PFSK-1 (cell line): Measurements from ENCODE around the gene NAV3.

ENCODE experiments used
- FOXP2 ChIP-seq: optimal IDR thresholded peaks from 2 replicates; pipeline ENCODE3; 2011; ENCODE audit warnings: borderline replicate concordance, control low read depth, inconsistent platforms; ENCODE audit not compliant: insufficient read depth; ENCODE audit errors: extremely low read length, extremely low read depth
- POLR2AphosphoS5 ChIP-seq: IDR thresholded peaks from 2 replicates; pipeline ENCODE4 v1.6.1; 2012; ENCODE audit warnings: low read depth, mild to moderate bottlenecking, control low read depth, low read length, moderate library complexity
- REST ChIP-seq, 2 experiments: IDR thresholded peaks; 2 replicates each; pipeline versions ENCODE4 v1.6.1 to v1.8.0; 2011 to 2012; ENCODE audit warnings: low read depth in 2 of 2, low read length in 2 of 2, control low read depth in 1 of 2, inconsistent platforms in 1 of 2, mild to moderate bottlenecking in 1 of 2, moderate library complexity in 1 of 2; ENCODE audit not compliant: insufficient read depth in 1 of 2
- SIN3A ChIP-seq: IDR thresholded peaks from 2 replicates; pipeline ENCODE4 v1.6.1; 2012; ENCODE audit warnings: mild to moderate bottlenecking, low read length, moderate library complexity, borderline replicate concordance; ENCODE audit not compliant: insufficient read depth
- TAF1 ChIP-seq: IDR thresholded peaks from 2 replicates; pipeline ENCODE4 v1.6.1; 2012; ENCODE audit warnings: low read length, control low read depth, borderline replicate concordance; ENCODE audit not compliant: insufficient read depth

The NAV3 gene

GRCh38 chr12:77963576-77964178, 133.0 kb downstream of the NAV3 start:
- no peak for TF ChIP-seq POLR2AphosphoS5
- no peak for TF ChIP-seq SIN3A
- no peak for TF ChIP-seq TAF1
- TF ChIP-seq FOXP2, result no peak
- no peak for TF ChIP-seq REST (IDR thresholded peaks at IDR 0.05; ENCODE audit: insufficient read depth in 1 of 2, low read depth in 2 of 2, low read length in 2 of 2)

- no peak for TF ChIP-seq FOXP2
- no peak for TF ChIP-seq POLR2AphosphoS5
- TF ChIP-seq TAF1, result no peak
- no peak for TF ChIP-seq SIN3A
- TF ChIP-seq REST (IDR thresholded peaks at IDR 0.05; ENCODE audit: insufficient read depth in 1 of 2, low read depth in 2 of 2, low read length in 2 of 2), result no peak
These were observed 135.1 kb downstream of the NAV3 start for GRCh38 chr12:77965790-77966189.

GRCh38 chr12:77968021-77968420, 137.3 kb downstream of the NAV3 start:
- no peak for TF ChIP-seq REST (IDR thresholded peaks at IDR 0.05; ENCODE audit: insufficient read depth in 1 of 2, low read depth in 2 of 2, low read length in 2 of 2)
- no peak for TF ChIP-seq TAF1
- TF ChIP-seq FOXP2, result no peak
- no peak for TF ChIP-seq SIN3A
- TF ChIP-seq POLR2AphosphoS5, result no peak

GRCh38 chr12:77968571-77968970, 137.9 kb downstream of the NAV3 start:
- no peak for TF ChIP-seq SIN3A
- no peak for TF ChIP-seq TAF1
- TF ChIP-seq POLR2AphosphoS5, result no peak
- TF ChIP-seq REST (IDR thresholded peaks at IDR 0.05; ENCODE audit: insufficient read depth in 1 of 2, low read depth in 2 of 2, low read length in 2 of 2), result no peak
- no peak for TF ChIP-seq FOXP2
